SK-N-SH (cell line): ENCODE results near the gene ACOT9.

Experiments
- MXI1 ChIP-seq: IDR thresholded peaks from 2 replicates; pipeline ENCODE4 v1.6.1; 2012; ENCODE audit warnings: mild to moderate bottlenecking, low read depth, low read length, improper control_type of control experiment
- RFX5 ChIP-seq: IDR thresholded peaks from 2 replicates; pipeline ENCODE4 v1.6.1; 2012; ENCODE audit warnings: mild to moderate bottlenecking, improper control_type of control experiment, low read length
- YY1 ChIP-seq: IDR thresholded peaks from 2 replicates; pipeline ENCODE4 v1.4.0; 2012; ENCODE audit warnings: low read depth, mild to moderate bottlenecking
- TF ChIP-seq, protein P1 (sequence below): fragments of 150-350 bp; IDR thresholded peaks from 2 replicates; pipeline ENCODE4 v1.6.1; 2017; ENCODE audit warnings: antibody characterized with exemption, low read length, low read depth, borderline replicate concordance
- TF ChIP-seq, protein P2 (sequence below): IDR thresholded peaks from 2 replicates; pipeline ENCODE4 v1.6.1; 2012; ENCODE audit warnings: mild to moderate bottlenecking, low read depth, low read length, moderate library complexity

- TF ChIP-seq MXI1 (no peak), YY1 (no peak), RFX5 (no peak)
- TF ChIP-seq, protein P1, sequence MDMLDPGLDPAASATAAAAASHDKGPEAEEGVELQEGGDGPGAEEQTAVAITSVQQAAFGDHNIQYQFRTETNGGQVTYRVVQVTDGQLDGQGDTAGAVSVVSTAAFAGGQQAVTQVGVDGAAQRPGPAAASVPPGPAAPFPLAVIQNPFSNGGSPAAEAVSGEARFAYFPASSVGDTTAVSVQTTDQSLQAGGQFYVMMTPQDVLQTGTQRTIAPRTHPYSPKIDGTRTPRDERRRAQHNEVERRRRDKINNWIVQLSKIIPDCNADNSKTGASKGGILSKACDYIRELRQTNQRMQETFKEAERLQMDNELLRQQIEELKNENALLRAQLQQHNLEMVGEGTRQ: no peak
- TF ChIP-seq, protein P2, sequence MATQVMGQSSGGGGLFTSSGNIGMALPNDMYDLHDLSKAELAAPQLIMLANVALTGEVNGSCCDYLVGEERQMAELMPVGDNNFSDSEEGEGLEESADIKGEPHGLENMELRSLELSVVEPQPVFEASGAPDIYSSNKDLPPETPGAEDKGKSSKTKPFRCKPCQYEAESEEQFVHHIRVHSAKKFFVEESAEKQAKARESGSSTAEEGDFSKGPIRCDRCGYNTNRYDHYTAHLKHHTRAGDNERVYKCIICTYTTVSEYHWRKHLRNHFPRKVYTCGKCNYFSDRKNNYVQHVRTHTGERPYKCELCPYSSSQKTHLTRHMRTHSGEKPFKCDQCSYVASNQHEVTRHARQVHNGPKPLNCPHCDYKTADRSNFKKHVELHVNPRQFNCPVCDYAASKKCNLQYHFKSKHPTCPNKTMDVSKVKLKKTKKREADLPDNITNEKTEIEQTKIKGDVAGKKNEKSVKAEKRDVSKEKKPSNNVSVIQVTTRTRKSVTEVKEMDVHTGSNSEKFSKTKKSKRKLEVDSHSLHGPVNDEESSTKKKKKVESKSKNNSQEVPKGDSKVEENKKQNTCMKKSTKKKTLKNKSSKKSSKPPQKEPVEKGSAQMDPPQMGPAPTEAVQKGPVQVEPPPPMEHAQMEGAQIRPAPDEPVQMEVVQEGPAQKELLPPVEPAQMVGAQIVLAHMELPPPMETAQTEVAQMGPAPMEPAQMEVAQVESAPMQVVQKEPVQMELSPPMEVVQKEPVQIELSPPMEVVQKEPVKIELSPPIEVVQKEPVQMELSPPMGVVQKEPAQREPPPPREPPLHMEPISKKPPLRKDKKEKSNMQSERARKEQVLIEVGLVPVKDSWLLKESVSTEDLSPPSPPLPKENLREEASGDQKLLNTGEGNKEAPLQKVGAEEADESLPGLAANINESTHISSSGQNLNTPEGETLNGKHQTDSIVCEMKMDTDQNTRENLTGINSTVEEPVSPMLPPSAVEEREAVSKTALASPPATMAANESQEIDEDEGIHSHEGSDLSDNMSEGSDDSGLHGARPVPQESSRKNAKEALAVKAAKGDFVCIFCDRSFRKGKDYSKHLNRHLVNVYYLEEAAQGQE: no peak
These were observed 5.7 kb downstream of the ACOT9 start for GRCh38 chrX:23737413-23737812.
